MCF 10A (cell line): ENCODE measurements around the gene TJP2. TPM values are rescaled to one million over a fixed set of nuclear protein-coding genes. Genes with fewer than 3 reads are reported as not detected.

Experiments
- BruUV-seq: library from RNA; stranded (reverse); fragments of 400-500 nt; replicated peaks from 2 replicates; lab custom pipeline; 2021; lab: Mats Ljungman, UMichigan
- CTCF ChIA-PET: fragments of 300-600 bp; sonication (Branson Sonifier 250); formaldehyde crosslinking; extraction: SDS; loops from one replicate; lab custom pipeline; 2021; ENCODE audit warnings: antibody characterized with exemption, inconsistent platforms; lab: Yijun Ruan, JAX
- POLR2A ChIA-PET: fragments of 300-600, 350-650 bp; sonication (Branson Sonifier 250); formaldehyde crosslinking; extraction: SDS; loops from one replicate; lab custom pipeline; 2020; ENCODE audit warnings: antibody characterized with exemption, inconsistent platforms; lab: Yijun Ruan, JAX
- DNase-seq: peaks from one replicate; pipeline ENCODE4 v3.0.0-alpha.2; 2018; ENCODE audit not compliant: unreplicated experiment
- H3K27ac Mint-ChIP-seq: one replicate; pipeline ENCODE4 v1.8.0; 2022; ENCODE audit warnings: mild to moderate bottlenecking, low read depth, mixed read lengths; ENCODE audit not compliant: unreplicated experiment
- H3K27me3 Mint-ChIP-seq: one replicate; pipeline ENCODE4 v1.8.0; 2022; ENCODE audit warnings: mixed read lengths; ENCODE audit not compliant: insufficient read depth, unreplicated experiment
- H3K36me3 Mint-ChIP-seq: one replicate; pipeline ENCODE4 v1.8.0; 2022; ENCODE audit warnings: mild to moderate bottlenecking, moderate library complexity, mixed read lengths; ENCODE audit not compliant: insufficient read depth, unreplicated experiment
- H3K4me1 Mint-ChIP-seq: one replicate; pipeline ENCODE4 v1.8.0; 2022; ENCODE audit warnings: mixed read lengths; ENCODE audit not compliant: insufficient read depth, unreplicated experiment
- H3K4me3 Mint-ChIP-seq: one replicate; pipeline ENCODE4 v1.8.0; 2022; ENCODE audit warnings: mild to moderate bottlenecking, moderate library complexity, mixed read lengths; ENCODE audit not compliant: unreplicated experiment
- H3K9me3 Mint-ChIP-seq: one replicate; pipeline ENCODE4 v1.8.0; 2022; ENCODE audit warnings: mixed read lengths; ENCODE audit not compliant: unreplicated experiment
- CTCF ChIP-seq: fragments of 200-600 bp; IDR thresholded peaks from one replicate; pipeline ENCODE4 v1.8.0; 2022; ENCODE audit warnings: antibody characterized with exemption, mild to moderate bottlenecking; ENCODE audit not compliant: unreplicated experiment
- intact Hi-C: fragments of 100-400 bp; cut with micrococcal nuclease; formaldehyde crosslinking; loops from 2 replicates; pipeline ENCODE4 v1.14.1; 2022
- total RNA-seq: library from RNA; stranded (reverse); gene quantifications from 2 replicates; pipeline ENCODE4 v1.2.3, GENCODE V29; 2022

The TJP2 gene
- total RNA-seq, 1 experiment from 2014 or later: 52.2 TPM

- Mint-ChIP-seq H3K27me3 (no peaks in the 10 kb centered on the region), H3K36me3 (peaks cover 28% of the 10 kb centered on the region), H3K4me1 (no peaks in the 10 kb centered on the region), H3K27ac (no peak overlapping the region), H3K4me3 (no peak overlapping the region), H3K9me3 (no peaks in the 10 kb centered on the region)
- ChIA-PET POLR2A (interaction anchor here (0.6 kb wide), 1 partner anchor 12 kb away, joined by 3 read pairs; no protein-coding TSS in a partner anchor), CTCF (interaction anchor here (1.4 kb wide), 1 partner anchor 64 kb away, joined by 3 read pairs; no protein-coding TSS in a partner anchor)
- intact Hi-C loops: no loop called here
- no peak for TF ChIP-seq CTCF
- no peak for DNase-seq
- BruUV-seq: no TSS peak
These were observed 86.1 kb downstream of the TJP2 start for GRCh38 chr9:69260161-69260560.

GRCh38 chr9:69261636-69262035, 87.6 kb downstream of the TJP2 start:
- DNase-seq: no peak
- H3K9me3 Mint-ChIP-seq: no peaks in the 10 kb centered on the region
- H3K27me3 Mint-ChIP-seq: no peaks in the 10 kb centered on the region
- H3K4me3 Mint-ChIP-seq: no peak overlapping the region
- no TSS peak for BruUV-seq
- intact Hi-C loops: no loop called here
- TF ChIP-seq CTCF: no peak
- ChIA-PET POLR2A (interaction anchor here (0.6 kb wide), 1 partner anchor 80 kb away, joined by 4 read pairs; no protein-coding TSS in a partner anchor), CTCF (no interaction called here)
- no peak overlapping the region for H3K27ac Mint-ChIP-seq
- H3K4me1 Mint-ChIP-seq: no peaks in the 10 kb centered on the region
- H3K36me3 Mint-ChIP-seq: peaks cover 17% of the 10 kb centered on the region

- no peak for TF ChIP-seq CTCF
- Mint-ChIP-seq H3K36me3 (peaks cover under 1% of the 10 kb centered on the region), H3K9me3 (peaks cover 7% of the 10 kb centered on the region), H3K4me1 (no peaks in the 10 kb centered on the region), H3K27ac (no peak overlapping the region), H3K4me3 (no peak overlapping the region), H3K27me3 (no peaks in the 10 kb centered on the region)
- no TSS peak for BruUV-seq
- intact Hi-C loops: no loop called here
- ChIA-PET CTCF (no interaction called here), POLR2A (interaction anchor here (0.6 to 1.9 kb wide), 3 partner anchors 23 to 86 kb away, joined by 3 to 4 read pairs (median 4); no protein-coding TSS in a partner anchor)
- no peak for DNase-seq
These were observed 90.4 kb downstream of the TJP2 start for GRCh38 chr9:69264526-69264925.

- Mint-ChIP-seq H3K9me3 (peaks cover 7% of the 10 kb centered on the region), H3K4me3 (no peak overlapping the region), H3K27me3 (no peaks in the 10 kb centered on the region), H3K27ac (no peak overlapping the region), H3K4me1 (no peaks in the 10 kb centered on the region), H3K36me3 (no peaks in the 10 kb centered on the region)
- no peak for TF ChIP-seq CTCF
- ChIA-PET POLR2A (no interaction called here), CTCF (no interaction called here)
- BruUV-seq: no TSS peak
- intact Hi-C loops: no loop called here
- no peak for DNase-seq
These were observed 91.8 kb downstream of the TJP2 start for GRCh38 chr9:69265891-69266290.
